Cardiac fibroblast (primary cell): ENCODE results near the gene SLC12A4.

ENCODE experiments used
- DNase-seq, 2 donors: peaks; one replicate each; pipeline versions ENCODE4 v3.0.0 to v3.0.0-alpha.2; 2010; ENCODE audit warnings: low read depth in 2 of 2
- H3K4me3 ChIP-seq, 2 donors: replicated peaks in 1 of 2; 1 replicate in 1 of 2; 2 replicates in 1 of 2; pipeline ENCODE4 v1.5.1; 2011; ENCODE audit warnings: low read depth in 2 of 2, low read length in 2 of 2, mild to moderate bottlenecking in 2 of 2, moderate library complexity in 1 of 2
- CTCF ChIP-seq: IDR thresholded peaks from one replicate; pipeline ENCODE4 v1.5.1; 2011; ENCODE audit warnings: low read depth, mild to moderate bottlenecking, low read length, inconsistent platforms

SLC12A4 gene

GRCh38 chr16:67993207-67994039, 25.0 kb upstream of the SLC12A4 start:
- H3K4me3 ChIP-seq: peak overlapping the region in 1 of 2 donors; percentile 11
- peak; percentile 74 for TF ChIP-seq CTCF
- DNase-seq: peak; percentile 73 to 75

- TF ChIP-seq CTCF: no peak
- no peak overlapping the region for H3K4me3 ChIP-seq
- DNase-seq: no peak
Measured at GRCh38 chr16:67992661-67993206, 24.3 kb upstream of the SLC12A4 start.

- DNase-seq: no peak
- TF ChIP-seq CTCF: no peak
- no peak overlapping the region for H3K4me3 ChIP-seq
Measured at GRCh38 chr16:67990018-67990386, 21.6 kb upstream of the SLC12A4 start.

GRCh38 chr16:67989322-67990017, 21.0 kb upstream of the SLC12A4 start:
- H3K4me3 ChIP-seq: no peak overlapping the region
- TF ChIP-seq CTCF: no peak
- DNase-seq: no peak

- H3K4me3 ChIP-seq: no peak overlapping the region
- TF ChIP-seq CTCF: no peak
- no peak for DNase-seq
Measured at GRCh38 chr16:67988675-67989074, 20.2 kb upstream of the SLC12A4 start.

GRCh38 chr16:67987460-67988160, 19.2 kb upstream of the SLC12A4 start:
- H3K4me3 ChIP-seq: no peak overlapping the region
- no peak for TF ChIP-seq CTCF
- peak; percentile 35 to 55 for DNase-seq
